GM12874 (cell line): ENCODE results near the gene ALX4.

Experiments used
- TF ChIP-seq, protein P1 (sequence below): IDR thresholded peaks from 2 replicates; pipeline ENCODE4 v1.5.1; 2011; ENCODE audit warnings: low read depth, mild to moderate bottlenecking, control low read depth, low read length, moderate library complexity; ENCODE audit not compliant: insufficient read depth

ALX4 gene

DNA sequence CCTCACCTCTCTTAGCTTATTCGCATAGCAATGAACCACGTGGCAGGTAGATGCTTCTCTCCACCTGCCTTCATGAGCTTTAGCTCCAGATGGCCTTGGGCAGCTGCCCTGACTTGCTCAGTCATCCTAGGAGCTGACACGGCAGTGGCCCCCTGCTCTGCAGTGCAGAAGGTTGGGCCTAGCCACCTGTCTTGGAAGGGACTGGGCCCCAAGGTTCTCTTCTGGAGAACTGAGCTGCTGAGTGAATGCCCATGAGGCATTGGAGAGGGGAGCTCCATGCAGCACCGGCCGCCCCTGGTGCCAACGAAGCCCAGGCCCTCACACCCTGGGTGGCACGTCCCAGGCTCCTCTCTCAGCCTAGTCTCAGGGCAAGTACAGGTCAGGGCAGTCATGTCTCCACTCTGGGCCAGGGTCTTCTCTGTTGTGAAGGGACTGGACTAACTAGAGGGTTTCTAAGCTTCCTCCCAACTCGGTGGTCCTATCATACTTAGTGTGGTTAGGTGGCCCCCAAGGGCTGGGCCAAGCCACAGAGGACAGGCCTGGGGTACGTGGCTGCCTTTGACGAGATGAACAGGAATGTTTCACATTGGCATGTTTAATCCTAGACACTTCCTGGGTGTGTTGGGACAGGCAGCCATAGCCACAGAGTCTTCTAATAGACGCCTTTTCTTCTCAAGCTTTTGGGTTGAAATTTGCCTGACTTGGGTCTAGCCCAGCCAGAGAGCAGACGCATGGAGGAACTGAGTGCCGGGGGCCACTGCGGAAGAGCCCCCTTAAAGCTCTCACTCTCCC lies 47.9 kb downstream of the ALX4 start:
- TF ChIP-seq, protein P1, sequence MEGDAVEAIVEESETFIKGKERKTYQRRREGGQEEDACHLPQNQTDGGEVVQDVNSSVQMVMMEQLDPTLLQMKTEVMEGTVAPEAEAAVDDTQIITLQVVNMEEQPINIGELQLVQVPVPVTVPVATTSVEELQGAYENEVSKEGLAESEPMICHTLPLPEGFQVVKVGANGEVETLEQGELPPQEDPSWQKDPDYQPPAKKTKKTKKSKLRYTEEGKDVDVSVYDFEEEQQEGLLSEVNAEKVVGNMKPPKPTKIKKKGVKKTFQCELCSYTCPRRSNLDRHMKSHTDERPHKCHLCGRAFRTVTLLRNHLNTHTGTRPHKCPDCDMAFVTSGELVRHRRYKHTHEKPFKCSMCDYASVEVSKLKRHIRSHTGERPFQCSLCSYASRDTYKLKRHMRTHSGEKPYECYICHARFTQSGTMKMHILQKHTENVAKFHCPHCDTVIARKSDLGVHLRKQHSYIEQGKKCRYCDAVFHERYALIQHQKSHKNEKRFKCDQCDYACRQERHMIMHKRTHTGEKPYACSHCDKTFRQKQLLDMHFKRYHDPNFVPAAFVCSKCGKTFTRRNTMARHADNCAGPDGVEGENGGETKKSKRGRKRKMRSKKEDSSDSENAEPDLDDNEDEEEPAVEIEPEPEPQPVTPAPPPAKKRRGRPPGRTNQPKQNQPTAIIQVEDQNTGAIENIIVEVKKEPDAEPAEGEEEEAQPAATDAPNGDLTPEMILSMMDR: no peak

DNA sequence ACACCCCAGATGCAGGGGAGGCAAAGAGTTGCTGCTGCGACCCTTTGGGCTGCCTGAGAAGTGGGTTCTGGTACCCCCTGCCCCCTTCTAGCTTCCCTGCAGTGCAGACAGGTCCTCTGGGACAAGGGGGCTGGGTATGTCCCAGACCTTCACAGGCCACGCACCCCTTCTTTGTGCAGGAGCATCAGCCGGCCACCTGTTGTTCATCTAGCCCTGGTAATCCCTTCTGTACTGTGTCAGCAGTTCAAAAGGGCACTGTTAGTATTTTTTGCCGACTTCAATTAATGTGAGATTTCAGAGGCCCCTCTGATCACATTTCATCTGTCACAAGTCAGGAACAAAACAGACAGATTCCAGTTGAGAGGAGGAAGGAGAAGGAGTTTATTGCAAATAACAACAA lies 49.9 kb downstream of the ALX4 start:
- TF ChIP-seq, protein P1: no peak

DNA sequence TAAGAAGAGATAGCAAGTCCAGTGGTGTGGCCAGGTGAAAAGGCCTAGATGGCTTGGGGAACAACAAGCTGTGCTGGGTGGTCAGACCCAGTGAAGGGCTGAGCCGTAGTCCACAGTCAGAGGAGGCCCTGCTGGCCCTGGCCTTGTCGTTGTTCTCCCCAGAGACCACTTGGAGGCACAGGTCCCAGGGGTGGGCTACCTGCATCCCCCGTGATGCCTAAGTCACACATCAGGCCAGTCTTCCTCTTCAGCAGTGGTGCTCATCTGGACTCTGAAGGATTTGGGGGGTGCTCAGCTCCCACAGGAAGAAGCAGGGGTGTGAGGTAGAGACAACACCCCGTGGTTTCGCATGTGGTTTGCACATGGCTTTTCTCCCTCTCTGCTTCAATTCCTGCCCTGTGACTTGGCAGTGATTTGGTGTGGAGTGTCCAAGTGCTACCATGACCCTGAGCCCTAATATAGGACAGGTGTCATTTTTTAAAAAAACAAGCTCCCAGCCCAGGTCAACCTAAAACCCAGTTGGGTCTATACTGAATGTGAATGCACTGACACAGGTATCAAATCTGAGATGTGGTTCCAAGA lies 51.0 kb downstream of the ALX4 start:
- TF ChIP-seq, protein P1: no peak

DNA sequence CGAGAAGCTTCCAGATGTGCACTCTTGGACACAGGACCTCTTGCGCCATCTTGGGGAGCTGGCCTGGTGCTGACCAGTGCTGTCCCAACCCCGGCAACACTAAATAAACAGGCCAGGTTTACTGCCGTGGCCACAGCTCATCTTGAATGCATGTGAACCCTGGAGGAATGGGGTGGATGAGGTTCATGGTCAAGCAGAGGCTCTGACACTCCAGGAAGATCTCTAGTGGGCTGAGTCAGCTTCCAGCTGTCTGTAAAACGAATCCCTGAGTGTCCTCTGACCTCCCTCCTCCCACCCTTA lies 51.8 kb downstream of the ALX4 start:
- TF ChIP-seq, protein P1: no peak

DNA sequence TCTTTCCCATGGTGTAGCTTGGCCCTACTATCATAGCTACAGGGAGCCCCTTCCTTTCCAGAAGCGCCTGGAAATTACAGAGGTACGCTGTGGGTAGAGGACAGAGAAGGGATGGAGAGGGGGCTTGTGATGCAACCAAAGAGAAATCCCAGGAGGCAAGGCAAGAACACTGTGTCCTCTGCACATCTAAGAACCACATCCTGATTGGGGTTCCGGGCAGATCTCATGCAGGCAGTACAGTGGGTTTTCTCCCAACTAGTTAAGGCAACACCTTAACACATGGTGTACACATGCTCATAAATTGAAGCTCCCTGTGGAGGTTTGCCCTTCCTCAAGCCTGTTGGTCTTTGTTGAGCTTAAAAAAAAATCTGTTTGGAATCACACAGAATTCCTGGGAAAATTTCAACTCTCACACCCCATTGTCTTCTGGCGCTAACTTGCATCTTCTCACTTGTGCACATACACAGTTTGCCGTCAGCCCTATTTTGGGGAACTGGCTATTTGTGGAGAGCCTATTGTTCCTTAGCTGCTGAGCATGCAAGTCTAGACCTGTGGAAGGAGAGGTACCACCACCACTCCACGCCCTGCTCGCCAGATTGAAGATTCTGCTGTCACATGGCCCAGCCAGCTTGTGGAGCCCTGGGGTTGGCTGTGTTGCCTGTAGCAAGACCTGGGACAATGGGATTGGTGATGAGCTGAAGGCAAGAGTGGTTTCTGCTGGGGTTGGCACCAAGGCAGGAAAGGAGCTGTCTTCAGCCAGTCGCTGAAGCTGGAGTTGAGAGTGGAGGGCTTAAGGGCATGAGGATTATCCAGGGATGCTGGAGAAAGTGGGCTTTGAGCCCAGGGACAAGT lies 52.4 kb downstream of the ALX4 start:
- TF ChIP-seq, protein P1: no peak

DNA sequence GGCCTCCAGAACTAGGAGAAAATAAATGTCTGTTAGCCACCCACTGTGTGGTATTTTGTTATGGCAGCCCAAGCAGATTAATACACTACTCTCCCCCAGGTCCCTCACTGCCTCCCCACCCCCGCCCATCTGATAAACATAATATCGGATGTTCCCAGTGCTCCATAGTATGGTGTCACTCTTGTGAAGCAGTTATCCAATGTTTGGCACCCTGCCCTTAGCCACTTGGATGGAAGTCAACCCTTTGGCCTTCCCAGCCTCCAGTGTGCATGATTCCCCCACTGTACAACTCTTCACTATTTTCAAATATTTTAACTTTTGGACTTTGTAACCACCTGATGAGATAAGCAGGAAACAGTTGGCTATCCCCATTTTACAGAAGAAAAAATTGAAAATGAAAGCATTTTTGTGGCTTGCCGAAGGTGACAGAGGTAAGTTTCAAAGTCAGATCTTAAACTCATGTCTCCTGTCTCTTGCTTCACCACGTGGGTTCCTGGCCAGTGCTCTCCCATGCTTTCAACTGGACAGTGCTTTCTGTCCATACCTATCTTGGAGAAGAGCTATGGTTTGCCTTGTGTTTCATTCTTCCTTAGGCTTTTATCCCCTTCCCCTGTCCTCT lies 53.2 kb downstream of the ALX4 start:
- TF ChIP-seq, protein P1: no peak
